DLD1 (cell line): ENCODE results near the gene RAD51B.

Experiments used
- in situ Hi-C: cut with HindIII; loops from 2 replicates; pipeline ENCODE4 v1.10.0; 2017; ENCODE audit warnings: low sequenced_read_pairs

RAD51B gene

DNA sequence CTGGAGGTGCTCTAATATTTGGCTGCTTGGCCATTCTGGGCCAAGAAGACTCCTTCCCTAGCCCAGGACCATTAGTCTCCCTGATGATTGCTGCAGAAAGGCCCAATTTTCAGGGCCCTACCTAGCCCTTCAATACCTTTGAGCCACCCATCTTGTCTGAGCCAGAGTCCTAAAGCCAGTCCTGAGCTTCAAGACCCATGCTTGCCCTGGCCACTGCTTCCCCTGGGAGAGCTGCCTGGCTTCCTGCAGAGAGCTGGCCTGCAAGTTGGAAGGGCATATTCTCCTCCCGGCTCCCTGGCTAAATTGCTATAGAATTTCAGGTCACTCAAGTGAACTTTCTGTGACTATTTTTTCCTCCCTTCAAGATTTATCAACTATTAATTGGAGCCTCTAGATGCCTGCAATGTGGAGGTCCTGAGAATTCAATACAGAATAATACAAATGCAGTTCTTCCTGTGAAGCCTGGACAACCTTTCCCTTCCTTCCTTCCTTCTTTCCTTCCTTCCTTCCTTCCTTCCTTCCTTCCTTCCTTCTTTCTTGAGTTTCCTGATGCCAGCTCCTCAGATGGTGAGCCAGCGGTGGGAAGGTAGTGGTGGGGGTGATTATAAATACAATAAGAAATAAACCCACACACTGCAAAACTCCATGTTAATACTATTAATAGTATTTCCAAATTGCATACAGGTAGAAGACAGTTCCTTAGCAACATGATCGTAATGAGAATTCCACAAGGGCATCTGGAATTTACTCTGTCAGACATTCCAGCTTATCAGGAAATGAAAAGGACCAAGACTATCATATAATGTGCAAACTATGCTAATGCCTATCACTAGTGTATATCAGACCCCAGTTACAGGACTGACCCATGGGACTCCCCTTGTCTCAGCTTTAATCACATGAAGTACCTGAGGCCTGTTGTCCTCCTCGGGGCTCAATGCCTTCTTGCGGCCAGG is 865.2 kb downstream of the RAD51B start:
- in situ Hi-C loops: no loop called here

DNA sequence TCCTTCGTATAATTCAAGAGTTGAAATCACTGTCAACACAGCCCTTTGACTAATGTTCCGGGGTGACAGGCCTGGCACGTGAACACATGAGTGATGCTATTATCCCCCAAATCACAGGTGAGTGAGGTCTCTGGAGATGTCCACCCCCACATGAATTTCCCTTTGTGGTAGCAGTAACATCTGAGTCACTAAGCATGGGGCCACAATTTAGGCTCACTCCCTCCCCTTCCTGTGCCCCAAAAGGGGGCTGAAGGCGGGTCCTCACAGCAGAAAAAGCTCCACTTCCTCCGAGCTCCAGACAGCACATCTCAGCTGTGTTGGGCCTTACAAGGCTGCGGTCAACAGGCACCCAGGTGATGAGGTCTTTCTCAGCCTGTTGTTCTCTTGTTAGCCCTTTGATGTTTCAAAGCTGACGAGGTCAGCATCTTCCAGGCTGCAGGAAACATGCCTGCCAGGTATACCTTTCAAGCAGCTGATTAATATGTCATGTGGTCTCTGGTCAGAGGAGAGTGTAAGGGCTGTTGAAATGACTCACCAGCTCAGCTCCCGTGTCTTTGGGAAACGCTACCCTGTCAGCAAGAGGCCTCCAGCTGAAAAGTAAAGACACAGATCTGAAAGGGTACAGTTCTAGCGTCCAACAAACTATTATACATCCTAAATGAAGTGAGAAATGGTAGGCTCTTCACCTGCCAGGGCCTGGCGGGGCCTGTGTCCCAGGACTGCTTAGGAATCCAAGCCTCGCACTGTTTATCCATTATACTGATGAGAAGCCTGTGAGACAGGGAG is 866.0 kb downstream of the RAD51B start:
- in situ Hi-C loops: no loop called here

DNA sequence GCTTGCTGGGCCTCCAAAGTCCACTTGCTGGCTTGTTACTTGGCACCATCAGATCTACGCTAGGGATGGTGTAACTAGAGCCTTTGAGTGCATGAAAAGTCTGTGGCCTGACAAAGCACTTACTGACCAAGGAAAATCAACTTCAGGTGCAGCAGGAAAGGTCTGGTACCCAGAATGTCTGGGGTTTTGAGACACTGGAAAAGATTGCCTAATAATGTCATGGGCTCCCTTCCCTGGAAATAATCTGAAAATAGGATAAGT is 866.6 kb downstream of the RAD51B start:
- in situ Hi-C loops: no loop called here

DNA sequence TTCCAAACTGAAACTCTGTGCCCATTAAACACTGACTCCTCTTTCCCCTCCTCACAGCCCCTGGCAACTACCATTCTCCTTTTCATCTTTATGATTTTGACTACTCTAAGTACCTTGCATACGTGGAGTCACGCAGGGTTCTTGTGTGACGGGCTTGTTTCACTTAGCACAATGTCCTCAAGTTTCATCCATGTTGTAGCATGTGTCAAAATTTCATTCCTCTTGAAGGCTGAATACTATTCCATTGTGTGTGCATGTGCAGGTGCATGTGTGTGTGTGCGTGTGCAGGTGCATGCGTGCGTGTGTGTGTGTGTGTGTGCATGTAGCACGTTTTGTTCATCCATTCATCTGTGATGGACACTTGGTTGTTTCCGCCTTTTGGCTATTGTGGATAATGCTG is 867.1 kb downstream of the RAD51B start:
- in situ Hi-C loops: no loop called here

DNA sequence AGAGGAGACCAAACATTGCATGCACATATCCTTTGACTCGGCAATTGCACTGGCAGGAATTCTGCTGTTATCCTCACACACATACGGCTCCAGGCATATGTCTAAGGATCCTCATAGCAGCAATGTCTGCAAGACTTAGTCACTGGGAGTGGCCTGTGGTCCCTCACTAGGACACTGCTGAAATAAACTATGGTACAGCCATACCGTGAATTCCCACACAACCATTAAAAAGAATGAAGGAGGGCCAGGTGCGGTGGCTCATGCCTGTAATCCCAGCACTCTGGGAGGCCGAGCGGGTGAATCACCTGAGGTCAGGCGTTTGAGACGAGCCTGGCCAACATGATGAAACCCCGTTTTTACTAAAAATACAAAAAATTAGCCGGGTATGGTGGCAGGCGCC is 868.2 kb downstream of the RAD51B start:
- in situ Hi-C loops: no loop called here

DNA sequence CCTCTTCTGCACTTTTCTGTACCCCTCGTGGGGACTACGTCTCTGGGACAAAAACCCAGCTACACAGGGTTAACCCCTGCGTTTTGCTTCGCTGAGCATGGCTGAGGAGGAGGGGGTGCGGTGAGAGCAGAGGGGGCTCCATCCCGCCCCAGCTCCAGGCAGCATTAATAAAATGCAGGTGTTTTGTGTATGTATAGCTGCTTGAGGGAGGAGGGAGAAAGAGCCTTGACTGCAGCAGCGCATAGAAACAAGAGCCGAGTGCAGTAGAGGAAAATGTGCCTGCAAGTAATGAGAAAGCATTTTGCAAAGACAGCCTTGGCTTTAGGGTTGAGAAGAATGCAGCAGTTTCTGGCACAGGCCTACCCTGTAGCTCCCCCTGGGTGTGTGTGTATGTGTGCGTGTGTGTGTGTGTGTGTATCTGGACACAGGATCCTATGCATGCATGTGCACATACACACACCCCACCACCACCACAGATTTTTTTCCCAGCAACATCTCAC is 869.3 kb downstream of the RAD51B start:
- in situ Hi-C loops: no loop called here

DNA sequence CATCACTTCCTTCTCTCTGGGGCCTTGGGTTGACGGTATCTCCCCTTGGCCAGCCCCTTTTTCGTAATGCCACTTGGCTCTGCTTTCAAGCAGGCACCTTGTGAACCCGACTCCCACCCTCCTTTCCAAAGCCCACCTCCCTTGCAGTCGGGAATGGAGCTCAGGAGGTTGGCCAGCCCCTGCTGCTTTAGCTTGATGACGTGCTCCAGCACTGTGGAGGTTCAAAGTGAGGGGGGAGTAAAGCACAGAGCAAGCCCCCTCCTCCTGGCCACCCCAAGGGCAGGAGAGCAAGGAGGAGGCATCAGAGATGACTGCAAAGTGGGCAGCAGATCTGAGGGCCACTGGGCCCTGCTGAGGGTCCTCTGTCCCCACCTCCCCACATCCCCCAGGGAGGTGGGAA is 869.9 kb downstream of the RAD51B start:
- in situ Hi-C loops: no loop called here

DNA sequence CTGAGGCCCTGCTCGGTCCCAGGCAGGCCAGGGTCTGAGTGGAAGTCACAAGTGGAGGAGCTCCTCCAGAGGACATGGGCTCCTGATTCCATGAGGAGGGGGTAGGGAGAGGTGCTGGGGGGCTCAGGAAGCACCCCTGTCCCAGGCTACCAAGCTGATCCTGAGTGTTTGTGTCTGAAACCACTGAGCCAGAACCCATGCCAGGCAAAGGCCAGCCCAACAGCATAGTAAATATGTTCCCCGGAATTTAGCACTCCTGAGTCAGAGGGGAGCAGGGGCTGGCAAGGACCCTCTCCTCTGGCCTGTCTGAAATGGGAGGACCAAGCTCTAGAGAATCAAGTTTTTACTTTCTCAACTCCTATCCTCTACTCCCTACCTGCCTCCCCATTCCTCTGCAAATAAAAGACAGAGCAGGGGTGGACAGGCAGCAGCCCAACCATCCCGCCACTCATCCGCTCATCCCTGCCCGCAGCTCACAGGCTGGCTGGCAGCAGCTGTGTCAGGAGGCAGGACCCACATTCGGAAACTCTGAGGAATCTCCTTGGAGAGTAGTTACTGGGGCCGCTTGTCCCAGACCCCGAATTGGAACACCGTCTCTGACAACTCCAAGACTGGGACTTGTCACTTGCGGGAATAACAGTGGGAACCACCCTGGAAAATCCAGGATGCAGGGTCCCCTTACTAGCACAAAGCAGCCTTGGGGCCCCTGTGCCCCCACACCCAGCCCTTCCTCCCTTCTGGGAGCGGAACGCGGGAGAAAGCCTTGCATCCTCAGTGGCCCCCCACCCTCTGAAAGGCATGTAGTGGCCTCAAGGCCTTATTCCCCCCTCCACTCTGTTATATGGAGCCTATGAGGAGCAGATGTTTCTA is 870.7 kb downstream of the RAD51B start:
- in situ Hi-C loops: no loop called here

DNA sequence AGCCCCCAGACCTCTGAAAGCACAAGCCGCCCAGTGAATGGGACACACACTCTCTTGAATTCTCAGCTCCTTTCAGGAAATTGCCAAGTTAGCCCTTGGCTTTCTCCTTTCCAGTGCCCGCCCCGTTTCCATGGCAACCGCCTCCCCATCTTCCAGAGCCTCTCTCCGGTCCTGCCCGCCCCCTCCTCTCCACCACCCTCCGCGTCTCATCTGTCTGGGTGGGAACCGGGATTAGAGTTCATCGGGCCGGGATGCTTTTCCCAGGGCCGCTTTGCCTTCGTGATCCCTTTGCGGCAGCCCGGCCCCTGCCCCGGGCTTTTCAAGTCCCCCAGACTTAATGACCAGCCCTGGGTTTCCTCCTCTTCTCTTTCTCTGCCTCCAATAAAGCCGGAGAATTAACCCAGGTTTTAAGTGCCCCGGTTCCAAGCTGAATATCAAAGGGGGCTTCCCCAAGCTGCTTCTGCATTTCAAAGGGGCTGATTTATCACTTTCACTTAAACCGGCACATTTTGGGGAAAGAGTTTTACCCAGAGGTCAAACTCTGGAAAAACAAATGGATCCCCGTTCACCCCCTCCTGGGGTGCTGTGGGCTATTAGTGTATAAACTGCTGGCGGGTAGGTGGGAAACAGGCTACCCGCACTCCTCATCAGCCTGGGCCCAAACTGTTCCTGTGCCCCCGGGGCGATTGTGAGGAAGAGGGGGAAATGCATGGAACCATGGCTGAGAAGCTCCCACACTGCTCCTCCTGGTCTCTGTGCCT is 871.6 kb downstream of the RAD51B start:
- in situ Hi-C loops: no loop called here

DNA sequence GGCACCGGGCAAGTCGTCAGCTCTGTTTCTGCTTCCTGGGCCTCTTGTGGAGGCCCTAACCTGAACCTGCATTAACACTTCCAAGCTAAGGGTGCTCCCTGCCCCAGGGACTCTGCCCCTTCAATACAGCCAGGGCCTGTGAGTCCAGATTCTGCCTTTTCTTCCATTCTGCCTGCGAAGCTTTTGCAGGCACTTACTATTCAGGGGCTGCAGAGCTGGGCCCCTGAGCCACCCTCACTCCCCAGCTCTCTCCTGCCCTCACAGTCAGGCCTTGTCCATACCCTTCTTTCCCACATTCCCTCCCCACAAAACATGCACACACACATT is 872.2 kb downstream of the RAD51B start:
- in situ Hi-C loops: no loop called here

DNA sequence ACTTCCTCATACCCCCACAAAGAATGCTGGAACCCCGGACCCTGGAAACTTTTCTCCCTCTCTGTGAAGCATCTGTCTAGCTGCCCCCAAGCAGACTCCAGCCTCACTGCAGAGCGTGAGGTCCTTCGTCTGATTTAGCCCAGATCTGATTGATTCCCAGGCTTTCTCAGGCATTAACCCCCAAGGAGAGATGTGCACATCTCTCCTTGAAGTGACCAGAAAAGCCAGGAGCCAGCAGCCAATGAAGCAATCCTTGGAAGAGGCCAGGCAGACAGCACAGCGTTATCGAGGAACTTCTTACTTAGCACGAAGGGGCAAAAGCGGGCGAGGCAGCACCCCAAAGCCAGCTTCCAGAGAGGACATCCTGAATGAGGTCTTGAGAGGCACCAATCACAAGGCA is 872.6 kb downstream of the RAD51B start:
- in situ Hi-C loops: no loop called here

DNA sequence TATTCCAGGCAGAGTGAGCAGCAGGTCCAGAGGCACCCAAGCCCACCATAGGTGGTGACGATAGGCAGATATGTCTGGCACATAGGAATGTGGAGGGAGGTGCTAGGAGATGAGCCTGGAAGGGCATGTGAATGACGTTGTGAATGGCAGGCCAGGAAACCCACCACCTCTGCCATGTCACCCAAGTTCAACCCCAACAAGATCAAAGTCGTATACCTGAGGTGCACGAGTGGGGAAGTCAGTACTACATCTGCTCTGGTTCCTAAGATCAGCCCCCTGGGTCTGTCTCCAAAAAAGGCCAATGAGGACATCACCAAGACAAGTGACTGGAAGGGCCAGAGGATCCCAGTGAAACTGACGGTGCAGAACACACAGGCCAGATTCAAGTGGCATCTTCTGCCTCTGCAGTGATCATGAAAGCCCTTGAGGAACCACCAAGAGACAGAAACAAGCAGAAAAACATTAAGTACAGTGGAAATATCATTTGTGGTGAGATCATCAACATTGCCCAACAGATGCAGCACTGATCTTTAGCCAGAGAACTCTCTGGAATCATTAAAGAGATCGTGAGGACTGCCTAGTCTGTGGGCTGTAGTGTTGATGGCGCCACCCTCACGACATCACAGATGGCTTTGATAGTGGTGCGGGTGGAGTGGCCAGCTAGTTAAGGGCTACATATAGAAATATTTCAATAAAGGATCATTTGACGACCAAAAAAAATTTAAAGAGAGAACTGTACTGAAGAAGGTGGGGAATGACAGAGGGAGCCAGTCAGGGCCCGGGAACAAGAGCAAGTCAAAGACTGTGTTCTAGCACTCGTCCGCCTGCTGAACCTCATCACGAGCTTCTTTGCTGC is 873.6 kb downstream of the RAD51B start:
- in situ Hi-C loops: no loop called here

DNA sequence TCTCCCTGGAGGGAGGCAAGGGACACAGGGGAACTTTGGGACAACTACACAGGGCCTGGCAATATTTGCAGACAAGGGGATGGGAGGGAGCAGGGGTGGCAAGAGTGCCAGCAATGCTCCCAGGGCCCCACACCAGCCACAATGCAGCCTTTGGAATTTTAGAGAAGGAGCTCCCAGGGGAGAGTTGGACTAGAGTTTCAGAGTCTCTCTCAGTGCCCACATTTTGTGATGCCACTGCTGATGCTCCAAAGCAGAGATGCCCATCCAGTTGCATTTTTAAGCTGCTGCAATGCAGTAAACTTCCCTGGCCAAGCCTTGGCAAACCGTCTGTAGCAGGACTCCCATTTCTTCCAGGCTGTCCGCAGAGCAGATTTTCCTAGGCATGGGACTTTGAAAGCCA is 874.3 kb downstream of the RAD51B start:
- in situ Hi-C loops: no loop called here

DNA sequence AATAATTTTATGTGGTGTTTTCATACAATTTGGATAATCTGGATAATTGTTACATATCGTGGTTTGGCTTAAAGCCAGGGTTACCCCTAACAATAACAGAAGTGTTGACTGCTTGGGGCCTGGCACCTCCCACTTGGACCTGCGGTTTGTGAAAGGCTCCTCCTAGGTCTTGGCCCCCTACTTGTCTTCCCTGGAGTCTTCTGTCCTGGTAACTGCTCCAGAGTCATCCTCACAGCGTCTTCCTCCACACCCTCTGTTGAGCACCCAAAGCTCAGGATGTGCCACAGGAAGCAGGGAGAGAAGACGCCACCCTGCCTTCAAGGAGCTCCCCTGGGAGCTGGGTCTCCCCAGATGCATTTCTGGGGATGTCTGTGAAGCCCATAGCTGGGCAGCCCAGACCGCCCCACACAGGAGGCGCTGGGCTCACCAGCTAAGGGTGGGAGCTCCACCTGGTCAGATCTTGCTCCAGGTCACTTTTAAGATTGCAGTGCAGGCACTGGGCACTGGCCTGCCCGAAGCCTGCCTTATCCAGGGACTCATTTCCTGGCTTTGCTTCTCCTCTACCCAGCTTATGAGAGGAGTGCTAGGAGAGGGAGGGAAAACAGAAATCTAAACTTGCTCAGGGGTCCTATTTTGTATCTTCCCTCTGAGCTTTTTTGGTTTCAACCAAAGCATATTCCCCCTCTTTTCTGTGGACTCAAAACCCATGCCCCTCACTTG is 875.1 kb downstream of the RAD51B start:
- in situ Hi-C loops: no loop called here

DNA sequence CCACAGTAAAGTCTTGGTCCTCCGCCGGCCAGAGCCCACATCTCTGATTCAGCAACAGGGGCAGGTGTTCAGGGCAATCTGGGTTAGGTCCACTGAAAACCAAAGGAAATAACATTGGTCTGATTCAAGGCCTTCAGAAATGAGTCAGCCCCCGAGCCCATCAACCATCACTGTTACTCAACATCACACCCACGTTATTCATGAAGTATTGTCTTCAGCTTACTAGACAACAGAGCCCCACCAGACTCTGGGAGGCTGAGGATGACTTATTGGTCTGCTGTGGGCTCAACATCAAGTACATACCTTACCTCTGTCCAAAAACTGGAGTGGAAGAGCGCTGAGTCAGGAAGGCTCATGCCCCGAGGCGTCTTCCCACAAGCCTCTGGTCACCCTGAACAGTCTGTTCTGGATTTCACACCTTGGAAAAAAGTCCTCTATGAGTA is 875.8 kb downstream of the RAD51B start:
- in situ Hi-C loops: no loop called here

DNA sequence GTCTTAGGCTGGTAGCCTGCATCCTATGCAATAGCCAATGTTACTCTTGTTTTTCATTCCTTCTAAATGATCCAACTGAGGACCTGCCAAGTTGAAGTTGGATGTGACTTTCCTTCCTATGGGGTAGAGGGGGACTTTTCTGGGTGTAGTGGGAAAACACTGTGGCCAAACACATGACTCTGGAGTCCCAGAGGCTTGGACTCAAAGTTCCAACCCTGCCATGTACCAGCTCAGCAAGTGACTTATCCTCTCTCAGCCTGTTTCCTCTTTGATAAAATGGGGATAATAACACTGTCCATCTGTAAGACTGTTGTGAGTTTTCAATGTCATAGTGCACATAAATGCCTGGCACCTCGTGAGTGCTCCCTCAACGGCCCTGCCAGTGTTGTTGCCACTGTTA is 876.3 kb downstream of the RAD51B start:
- in situ Hi-C loops: no loop called here

DNA sequence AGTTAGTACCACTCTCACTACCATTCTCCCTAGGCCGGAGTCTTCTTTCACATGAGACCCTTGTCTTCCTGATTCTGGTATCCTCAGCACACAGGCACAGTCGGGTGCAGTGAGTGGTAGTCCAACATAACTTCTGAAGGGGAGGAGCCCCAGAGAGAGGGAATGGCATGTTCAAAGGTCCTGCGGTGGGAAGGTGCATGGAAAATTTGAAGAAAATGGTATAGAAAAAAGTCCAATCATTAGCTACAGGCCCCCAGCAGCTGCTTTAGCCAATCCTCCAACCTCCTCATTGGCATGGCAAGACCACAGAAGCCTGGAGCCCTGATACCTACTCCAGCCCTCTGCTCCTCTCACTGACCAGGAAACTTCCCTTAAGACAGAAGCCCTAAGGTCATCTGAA is 876.7 kb downstream of the RAD51B start:
- in situ Hi-C loops: no loop called here

DNA sequence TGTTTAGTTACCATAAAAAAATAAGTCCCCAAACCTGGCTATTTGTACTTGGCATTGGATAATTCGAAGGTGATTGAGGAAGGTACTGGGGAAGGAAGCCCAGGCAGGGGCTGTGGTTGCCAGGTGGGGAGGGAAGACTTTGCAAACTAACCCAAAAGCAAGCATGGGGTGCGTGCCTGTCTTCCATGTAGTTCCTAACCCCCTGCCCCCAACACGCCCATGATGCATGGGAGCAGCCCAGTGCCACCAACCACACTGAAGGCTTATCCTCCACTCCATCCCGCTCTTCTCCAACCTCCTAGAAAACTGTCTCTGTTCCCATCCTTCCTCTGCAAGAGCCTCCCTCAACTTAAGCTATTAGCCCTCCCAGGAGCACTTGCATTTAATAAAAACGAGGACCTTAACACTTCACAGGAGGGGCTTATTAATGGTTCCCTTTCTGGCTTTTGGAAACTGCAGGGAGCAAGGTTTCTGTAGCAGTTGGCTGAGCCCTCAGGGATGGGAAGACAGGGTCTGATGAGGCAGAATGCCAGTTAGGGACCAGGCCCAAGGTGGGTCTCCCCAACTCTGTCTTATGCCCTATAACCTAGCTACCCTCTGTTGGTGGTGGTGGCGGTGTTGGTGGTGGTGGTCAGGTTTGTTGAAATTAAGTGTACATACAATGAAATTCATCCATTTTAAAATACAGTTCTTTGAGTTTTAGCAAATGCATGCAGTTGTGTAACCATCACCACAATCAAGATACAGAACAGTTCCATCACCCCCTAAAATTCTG is 877.3 kb downstream of the RAD51B start:
- in situ Hi-C loops: no loop called here
